AML-193 (cell line): ENCODE results near the gene MAFG.
A peak's percentile ranks its signal among the peaks of the same experiment; 100 is the strongest.

Experiments used
- DNase-seq, 2 experiments: peaks; one replicate each; lab custom pipeline; 2025; lab: John Stamatoyannopoulos, UW

Gene MAFG

DNA sequence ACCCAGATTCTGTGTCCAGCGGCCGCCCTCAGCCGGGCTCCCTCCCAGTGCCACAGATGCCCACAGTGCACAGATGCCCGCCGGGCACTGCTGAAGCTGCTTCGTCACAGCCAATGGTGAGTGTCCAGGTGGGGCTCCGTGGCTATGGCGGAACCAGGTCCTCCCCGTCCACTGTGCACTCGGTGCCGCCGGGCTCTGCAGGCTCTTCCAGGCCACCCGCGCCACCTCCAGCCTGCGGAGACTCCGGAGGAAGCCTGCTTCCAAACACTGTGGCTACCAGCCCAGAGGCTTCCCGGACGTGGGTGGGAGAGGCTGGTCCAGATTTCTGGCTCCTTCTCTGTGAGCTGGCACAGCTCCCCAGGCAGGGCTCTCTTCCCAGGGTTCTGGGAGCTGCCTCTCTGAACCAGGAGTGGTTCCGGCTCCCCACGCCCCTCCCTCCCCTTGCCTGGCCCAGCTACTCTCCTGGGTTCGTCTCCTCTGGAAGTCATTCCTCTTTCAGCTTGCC lies 12.4 kb upstream of the MAFG start:
- no peak for DNase-seq

DNA sequence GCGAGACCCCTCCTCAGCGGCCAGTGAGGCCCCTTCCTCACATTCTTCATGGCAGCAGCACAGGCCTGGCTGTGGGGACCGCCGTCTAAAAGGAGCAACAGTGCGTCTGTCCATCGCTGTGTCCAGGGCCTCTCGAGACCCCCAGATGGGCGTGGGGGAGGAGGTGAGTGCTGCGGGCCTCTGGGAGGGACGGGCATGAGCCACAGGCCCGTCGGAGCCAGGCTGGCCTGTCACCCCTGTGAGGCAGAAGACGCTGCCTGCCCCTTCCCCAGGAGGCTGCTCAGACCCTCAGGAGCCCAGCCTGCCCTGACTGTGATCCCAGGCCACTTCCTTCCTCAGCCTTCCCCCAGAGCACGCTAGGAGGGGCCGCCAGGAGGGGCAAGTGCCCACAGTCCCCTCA lies 11.7 kb upstream of the MAFG start:
- DNase-seq, result no peak

DNA sequence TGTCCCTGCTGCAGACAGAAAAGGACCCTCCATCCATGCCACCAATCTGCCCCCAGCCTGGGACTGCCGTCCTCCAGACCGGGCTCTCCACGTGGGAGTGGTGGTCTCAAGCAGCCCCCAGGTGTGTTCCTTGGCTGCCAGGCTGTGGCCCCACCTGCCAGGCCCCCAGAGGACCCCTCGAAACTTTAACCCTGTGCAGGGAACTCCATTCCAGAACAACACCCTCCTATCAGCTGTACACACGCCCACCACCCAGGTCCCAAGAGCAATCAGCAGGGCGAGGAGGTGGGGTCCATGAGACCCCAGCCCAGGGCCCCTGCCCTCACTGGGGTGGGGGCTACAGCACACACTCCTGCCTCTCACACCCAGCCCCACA lies 8.2 kb upstream of the MAFG start:
- DNase-seq, result no peak

DNA sequence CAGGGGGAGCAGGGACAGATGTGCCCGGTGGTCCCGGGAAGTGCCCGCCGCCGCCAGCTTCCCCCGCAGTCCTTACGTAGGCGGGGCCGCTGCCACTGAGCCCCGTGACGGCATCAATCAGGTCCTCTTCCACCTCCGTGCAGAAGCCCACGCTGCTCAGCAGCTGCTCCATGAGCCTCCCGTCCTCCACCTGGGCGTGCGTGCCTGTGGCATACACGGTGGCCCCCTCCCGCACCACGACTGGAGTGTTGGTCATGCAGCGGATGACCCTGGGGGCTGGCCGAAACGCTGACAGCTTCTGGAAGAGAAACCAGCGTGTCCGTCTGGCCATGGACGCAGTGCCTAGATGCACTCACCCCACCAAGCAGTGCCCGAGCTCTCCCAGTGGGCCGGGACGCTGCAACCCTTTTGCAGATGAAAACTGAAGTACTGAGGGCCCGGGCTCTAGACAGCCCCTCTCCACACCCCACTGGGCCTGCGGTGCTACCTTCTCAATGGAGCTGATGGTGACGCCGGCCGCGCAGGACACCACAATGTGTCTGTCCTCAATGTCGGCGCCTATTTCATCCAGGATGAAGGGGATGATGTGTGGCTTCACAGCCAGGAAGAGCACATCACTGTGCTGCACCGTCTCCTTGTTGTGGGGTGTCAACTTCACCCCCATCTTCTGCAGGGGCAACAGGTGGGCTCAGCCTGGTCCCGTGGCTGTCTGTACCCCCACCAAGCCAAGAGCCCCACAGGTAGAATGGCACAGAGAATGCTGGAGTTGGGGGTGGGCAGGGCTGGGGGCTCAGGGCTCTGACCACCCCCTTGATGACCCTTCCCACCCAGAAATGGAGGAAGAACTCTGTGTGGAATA lies 7.5 kb upstream of the MAFG start:
- no peak for DNase-seq

DNA sequence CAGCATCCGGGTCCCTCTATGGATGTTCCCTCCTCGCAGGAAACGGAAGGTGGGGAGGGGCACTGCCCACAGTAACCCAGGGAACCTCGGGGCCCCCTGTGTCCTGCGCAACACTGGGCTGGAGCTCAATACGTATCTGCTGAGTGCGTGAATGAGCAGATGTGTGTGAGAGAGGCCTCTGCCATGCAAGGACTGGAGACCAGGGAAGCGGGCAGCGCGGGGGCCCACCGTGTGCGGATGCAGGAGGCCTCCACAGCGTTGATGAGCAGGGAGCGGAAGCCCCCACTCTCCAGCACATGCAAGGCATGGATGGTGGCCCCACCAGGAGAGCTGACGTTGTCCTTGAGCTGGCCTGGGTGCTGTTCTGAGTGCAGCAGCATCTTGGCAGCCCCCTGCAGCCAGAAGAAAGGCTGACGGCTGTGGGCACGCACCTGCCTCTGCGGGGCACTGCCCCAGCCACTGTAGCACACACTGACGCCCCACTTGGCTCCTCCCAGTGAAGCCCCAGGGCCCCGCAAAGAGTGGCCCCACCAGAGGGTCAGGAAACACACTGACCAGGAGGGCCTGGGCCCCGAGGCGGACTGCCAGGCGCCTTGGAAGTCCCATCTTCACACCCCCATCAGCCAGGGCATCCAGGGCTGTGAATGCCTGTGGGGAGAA lies 6.7 kb upstream of the MAFG start:
- DNase-seq, result no peak

DNA sequence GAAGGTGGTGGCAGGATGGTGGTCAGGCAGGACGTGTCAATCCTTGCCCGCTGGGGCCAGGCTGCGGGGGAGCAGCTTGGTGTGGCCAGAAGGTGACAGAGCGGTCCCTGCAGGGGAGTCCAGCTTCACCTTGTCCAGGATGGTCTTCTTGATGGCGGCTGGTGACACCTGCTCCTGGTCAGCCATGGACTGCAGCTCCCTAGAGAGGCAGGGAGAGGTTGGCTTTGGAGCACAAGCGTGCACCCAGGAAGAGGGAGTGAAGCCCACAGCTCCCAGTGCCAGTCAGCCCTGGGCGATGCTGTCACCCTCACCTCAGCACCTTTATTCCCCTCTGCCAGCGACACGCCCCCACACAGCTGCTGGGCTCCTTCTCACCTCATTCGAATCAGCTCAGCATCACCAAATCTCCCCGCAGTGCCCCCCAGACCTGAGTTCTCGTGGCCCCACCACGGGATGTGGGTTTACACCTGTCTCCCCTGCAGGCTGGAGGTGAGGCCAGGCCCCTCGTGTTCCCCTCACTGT lies 5.7 kb upstream of the MAFG start:
- no peak for DNase-seq

DNA sequence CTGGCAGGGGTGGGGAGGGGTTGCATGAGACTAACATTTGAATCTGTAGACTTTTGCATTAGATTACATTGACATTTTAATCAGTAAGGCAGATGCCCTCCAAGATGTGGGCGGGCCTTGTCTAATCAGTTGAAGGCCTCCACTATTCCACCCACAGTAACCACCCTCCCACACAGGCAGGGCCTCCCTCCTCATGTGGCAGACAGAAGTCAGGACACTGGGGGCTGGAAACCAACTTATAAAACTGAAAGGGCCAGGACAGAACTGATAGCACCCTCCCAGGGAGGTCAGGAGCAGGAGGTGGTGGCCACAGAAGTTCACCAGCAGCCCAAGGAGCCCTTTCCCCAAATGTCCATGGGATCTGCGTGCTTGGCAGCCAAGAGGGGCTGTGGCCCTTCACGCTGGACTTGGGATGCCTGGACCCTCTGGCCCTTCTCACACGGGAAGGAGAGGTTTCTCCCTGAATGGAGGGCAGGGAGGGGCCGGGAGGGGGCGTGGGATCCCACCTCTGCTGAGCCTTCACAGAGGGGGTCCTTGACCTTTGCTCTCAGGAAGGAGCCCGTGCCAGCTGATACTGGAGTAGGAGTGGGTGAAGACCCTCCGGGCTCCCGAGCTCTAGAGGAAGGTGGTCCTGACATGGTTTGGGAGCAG lies 4.9 kb upstream of the MAFG start:
- DNase-seq, result no peak

DNA sequence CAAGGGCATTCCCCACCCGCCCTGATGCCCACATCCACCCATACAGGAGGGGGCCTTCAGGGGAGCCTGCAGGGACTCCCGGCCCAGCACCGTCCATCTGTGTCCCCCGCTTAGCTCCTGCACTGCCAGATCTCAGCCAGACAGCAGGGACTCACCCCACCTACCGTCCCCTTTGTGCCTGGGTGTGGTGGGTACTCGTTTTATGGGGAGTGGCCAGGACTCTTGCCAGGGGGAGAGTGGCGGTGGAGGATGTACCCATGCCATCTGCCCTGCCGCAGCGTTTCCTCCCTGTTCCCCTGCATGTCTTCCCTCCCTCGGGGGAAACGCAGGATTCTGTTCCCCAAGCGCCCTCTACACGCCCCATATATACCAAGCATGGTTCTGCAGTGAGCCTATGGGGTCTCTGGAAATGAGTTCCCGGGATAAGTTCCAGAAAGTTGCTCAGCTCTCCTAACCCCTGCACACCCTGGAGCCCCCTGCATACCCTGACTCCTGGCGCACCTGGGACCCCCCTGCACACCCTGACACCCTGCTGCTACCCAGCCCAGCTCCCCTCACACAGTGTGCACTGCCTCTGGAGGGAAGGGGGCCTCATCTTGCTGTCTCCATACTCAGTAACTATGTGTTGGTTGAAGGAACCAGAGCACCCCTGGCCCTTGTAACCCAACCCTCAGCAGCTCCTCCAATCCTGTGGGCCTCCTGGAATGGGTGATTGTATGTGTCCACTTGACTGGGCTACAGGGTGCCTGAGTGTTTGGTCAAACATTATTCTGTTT lies 4.2 kb upstream of the MAFG start:
- DNase-seq, result no peak

DNA sequence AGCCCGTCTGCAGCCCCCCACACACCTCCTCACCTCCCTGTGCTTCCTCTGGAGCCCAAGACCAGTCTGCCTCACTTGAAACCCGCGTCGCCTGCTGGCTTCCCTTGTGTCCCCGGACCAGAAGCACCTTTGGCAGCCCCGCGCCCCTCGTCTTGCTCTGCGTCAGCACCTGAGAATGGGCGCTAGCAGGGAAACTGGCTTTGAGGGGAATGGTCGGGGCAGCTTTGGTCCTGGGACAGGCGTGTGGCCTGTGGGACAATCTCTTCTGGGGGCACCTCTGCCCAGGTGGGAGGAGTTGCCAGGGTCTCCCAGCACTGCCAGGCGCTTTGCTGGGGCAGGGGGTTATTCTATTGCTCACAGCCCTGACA lies 3.6 kb upstream of the MAFG start:
- no peak for DNase-seq

DNA sequence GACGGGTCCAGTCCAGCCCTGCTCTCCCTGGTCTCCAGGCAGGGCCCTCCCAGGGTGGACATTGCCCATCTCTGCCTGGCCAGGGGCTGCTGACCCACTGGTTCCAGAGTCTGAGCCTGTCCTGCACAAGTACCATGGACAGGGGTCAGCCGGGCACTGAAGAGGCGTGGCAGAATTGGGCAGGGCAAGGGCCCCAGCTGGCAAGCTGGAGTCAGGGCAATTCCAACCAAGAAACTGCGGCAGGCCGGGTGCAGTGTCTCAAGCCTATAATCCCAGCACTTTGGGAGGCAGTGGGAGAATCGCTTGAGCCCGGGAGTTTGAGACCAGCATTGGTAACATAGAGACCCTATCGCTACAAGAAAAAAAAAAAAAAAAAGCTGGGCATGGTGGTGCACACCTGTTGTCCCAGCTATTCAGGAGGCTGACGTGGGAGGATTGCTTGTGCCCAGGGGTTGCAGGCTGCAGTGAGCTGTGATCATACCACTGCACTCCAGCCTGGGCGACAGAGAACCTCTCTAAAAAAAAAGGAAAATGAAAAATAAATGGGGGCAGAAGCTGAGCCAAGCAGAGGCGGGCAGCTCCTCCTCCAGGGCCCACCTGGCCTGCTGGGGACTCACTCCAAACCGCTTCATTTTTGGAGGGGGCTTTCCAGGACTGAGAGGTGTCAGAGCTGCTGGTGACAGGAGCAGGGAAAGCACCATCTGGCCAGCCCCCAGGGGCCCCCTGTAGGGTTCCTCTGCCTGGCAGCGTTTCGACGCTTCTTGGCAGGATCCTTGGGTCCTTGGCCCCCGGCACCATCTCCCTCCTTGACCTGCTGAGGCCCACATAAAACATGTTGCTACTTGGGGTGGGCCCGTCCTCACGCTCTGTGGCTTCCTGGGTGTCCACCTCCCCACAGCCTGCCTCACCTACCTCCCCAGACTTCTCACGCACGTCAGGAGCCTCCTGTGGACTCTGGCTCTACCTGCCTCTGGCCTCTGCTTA lies 2.9 kb upstream of the MAFG start:
- no peak for DNase-seq

DNA sequence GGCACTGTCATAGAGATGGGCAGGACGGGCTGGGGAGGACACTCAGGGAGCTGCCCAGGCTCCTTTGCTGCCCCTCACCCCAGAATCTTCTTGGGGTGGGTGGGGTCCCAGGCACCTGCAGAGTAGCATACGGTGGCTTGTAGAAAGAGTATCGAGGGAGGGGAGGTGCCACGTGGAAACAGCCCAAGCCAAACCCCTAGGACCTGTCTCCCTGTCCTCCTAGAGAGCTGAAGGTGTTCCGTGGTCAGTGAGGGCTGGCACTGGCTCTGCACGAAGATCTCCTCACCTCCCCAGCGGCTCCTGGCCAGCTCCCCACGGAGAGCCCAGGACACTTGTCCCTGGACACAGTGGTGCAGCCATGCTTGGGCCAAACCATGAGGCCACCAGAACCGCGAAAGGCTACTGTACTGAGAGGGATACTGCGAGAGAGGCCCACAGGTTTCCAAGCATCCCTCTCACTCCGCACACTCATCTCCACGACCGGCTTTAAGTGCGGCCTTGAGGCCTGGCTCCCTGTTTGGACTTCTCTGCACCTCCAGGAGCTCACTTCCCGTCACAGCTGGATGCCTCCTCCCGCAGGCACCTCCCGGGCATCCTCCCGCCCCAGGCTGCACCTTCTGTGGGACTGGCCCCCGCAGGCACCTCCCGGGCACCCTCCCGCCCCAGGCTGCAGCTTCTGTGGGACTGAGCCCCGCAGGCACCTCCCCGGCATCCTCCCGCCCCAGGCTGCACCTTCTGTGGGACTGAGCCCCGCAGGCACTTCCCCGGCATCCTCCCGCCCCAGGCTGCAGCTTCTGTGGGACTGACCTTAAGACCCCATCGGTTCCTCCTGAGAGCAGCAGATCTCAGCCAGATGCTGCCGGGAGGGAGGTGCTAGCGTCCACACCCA lies 2.0 kb upstream of the MAFG start:
- DNase-seq, result no peak

DNA sequence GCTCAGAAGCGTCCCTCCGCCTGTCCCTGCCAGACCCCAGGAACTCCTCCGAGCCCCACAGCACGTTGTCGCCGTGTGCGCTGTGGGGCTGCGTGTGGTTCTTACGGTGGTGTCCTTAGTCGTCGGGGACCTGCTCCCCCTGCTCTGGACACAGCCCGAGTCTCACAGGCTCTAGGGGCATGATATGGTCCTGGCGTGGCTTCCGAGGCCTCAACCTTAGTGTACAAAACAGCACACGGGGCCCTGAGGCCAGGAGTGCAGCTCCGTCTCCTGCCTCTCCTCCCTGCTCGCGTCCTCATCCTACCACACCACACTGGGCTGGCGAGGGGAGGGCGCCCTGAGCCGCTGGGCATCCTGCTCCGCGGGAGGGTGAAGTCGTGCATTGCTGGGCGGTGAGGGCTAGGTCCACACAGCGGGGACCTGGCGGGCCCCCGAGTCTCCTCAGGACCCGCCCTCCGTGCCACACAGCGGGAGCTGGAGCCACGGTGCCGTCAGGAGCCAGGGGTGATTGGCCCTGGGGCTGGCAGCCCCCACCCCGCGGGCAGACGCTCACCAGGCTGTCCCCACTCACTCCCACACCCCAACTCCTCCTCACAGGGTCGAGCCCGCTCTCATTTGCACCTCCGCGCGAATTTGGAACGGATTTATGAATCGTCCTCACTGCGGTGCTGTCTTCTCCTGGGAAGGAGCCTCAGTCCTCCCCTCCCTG lies 1.2 kb upstream of the MAFG start:
- no peak for DNase-seq

DNA sequence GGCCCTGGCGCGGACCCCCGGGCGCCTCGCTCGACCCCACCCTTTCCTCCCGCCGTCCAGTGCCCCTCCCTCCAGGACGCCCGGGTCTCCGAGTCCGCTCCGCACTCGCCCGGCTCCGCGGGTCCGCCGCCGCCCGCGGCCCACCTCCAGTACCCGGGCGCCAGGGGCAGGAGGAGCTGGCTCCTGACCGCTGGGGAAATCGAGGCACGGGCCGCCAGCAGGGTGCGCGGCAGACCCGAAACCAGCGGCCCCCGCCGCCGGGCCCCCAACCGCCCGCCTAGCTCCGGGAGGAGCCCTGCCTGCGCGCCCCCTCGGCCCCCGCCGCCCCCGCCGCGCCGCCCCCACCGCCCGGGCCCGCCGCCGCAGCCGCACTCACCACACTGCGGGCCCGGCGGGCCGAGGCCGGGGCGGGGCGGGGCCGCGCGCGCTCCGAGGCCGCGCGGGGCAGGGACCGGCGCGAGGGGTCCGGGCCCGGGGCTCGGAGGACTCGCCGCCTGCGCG lies 333 bp downstream of the MAFG start:
- DNase-seq, result no peak

DNA sequence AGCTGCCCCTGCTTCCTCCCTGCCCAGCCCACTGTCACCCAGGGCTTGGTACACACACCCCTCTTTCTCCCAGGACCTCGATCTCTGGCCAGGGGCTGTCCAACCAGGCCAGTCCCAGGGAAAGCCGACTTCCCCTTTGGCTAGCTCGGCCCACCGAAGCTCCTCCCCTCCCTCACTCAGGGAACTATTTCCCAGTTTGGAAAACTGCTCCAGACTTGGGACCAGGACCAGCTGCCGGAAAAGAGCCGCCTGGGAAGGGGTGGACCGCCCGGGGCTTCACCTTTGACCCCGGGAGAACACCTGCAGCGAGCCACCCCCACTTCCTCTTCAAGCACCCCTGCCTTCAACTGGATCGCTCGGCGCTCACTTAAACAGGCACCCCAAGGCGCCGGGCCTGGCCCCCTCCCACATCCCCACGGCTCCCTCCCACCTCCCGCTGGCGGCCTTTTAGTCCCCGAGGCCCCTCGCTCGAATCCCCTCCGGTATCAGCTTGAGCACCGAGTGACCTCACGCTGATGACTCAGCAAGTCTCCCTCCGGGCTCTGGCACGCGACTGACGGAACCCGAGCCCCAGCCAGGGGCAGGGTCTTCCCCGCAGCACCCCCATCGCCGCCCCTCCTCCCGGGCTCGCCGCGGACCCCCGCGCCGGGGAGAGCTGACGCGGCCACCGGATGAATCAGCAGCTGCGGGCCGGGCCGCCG lies 934 bp downstream of the MAFG start:
- peak; percentile 87 to 88 for DNase-seq

DNA sequence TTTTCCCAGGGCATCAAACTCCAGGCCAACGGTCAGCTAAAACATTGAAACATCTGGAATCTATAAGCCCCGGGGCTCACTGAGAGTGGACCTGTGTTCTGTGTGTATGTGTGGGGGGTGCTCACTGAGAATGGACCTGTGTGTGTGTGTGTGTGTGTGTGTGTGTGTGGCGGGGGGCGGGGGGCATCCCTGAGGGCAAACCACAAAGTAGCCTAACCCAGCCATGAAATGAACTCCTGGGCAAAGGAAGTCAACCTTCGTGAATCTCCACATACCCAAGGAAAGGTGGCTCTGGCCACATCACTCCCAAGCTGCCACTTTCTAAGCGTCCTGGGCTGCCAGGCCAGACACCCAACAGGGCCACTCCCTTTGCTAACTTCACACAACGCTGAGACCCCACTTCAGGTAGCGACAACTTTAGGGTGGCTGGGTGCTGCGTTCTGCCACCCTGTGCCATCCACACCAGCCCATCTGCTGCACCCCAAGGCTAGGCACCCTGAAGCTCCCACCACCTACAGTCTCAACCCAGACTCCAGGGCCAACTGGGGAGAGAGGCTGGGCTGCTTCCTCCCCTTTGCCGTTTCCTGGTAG lies 1.6 kb downstream of the MAFG start:
- no peak for DNase-seq

DNA sequence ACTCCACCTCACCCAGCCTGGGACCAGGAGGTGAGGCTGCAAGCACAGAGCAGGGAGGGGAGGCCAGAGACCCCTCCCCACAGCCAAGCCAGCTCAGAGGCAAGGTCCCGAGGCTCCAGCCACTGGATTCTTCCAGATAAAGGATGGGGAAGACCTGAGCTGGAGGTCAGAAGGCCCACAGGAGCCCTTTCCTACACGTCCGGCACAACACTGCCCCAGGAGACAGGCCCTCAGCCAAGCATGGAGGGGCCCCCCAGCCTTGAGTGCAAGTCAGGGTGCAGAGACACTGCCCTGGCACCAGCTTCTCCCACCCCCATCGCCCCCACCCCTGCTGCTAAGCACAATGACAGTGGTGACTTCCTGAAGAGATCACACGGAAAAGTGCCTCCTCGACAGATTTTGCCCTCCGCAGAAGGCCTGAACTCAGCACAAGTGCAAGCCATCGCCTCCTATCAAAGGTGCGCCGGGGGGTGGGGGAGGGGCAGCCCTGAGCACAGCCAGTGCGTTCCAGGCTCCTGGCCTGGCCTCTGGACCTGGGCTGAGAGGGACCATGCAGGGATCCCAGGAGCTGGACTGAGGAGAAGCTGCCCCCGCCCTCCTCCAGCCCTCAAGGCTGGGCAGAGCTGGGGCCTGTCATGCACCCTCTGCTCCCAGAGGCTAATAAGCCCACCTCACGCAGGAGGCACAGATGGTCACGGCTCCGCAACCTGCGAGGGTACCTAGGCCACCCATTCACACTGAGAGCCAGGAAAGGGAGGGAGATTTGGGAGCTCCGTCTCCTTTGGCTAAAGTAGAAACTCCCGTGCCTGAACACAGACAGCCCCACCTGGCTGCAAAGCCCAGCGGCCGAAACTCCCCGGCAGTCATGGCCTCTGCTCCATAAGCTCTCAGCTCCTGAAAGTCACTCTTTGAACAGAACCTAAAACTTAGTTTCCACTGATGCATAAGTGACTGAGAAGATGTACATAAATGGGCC lies 2.7 kb downstream of the MAFG start:
- DNase-seq, result no peak
